Measurements from ENCODE around the gene HSP90AB1.

HSP90AB1 gene

GRCh38 chr6:44235891-44236516, 10.9 kb upstream of the HSP90AB1 start (continued):
- TF ChIP-seq ZNF518A (tag by site-specific recombination; conservative IDR thresholded peaks at IDR 0.05; ENCODE audit: low read depth) (no peak), ZNF555 (tag by site-specific recombination; conservative IDR thresholded peaks at IDR 0.05) (no peak), ZNF394 (tag by site-specific recombination; IDR thresholded peaks at IDR 0.05; ENCODE audit: borderline replicate concordance) (no peak), ZNF677 (tag by site-specific recombination; IDR thresholded peaks at IDR 0.05) (no peak), ZNF214 (tag by site-specific recombination; IDR thresholded peaks at IDR 0.05; ENCODE audit: borderline replicate concordance) (no peak), INSM2 (tag by site-specific recombination; IDR thresholded peaks at IDR 0.05) (no peak), ZNF133 (tag by site-specific recombination; IDR thresholded peaks at IDR 0.05) (no peak), GLIS1 (tag by site-specific recombination; IDR thresholded peaks at IDR 0.05) (no peak)
- TF ChIP-seq, protein P1, sequence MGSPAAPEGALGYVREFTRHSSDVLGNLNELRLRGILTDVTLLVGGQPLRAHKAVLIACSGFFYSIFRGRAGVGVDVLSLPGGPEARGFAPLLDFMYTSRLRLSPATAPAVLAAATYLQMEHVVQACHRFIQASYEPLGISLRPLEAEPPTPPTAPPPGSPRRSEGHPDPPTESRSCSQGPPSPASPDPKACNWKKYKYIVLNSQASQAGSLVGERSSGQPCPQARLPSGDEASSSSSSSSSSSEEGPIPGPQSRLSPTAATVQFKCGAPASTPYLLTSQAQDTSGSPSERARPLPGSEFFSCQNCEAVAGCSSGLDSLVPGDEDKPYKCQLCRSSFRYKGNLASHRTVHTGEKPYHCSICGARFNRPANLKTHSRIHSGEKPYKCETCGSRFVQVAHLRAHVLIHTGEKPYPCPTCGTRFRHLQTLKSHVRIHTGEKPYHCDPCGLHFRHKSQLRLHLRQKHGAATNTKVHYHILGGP (tag by site-specific recombination; IDR thresholded peaks at IDR 0.05) = no peak
- TF ChIP-seq, protein P2, sequence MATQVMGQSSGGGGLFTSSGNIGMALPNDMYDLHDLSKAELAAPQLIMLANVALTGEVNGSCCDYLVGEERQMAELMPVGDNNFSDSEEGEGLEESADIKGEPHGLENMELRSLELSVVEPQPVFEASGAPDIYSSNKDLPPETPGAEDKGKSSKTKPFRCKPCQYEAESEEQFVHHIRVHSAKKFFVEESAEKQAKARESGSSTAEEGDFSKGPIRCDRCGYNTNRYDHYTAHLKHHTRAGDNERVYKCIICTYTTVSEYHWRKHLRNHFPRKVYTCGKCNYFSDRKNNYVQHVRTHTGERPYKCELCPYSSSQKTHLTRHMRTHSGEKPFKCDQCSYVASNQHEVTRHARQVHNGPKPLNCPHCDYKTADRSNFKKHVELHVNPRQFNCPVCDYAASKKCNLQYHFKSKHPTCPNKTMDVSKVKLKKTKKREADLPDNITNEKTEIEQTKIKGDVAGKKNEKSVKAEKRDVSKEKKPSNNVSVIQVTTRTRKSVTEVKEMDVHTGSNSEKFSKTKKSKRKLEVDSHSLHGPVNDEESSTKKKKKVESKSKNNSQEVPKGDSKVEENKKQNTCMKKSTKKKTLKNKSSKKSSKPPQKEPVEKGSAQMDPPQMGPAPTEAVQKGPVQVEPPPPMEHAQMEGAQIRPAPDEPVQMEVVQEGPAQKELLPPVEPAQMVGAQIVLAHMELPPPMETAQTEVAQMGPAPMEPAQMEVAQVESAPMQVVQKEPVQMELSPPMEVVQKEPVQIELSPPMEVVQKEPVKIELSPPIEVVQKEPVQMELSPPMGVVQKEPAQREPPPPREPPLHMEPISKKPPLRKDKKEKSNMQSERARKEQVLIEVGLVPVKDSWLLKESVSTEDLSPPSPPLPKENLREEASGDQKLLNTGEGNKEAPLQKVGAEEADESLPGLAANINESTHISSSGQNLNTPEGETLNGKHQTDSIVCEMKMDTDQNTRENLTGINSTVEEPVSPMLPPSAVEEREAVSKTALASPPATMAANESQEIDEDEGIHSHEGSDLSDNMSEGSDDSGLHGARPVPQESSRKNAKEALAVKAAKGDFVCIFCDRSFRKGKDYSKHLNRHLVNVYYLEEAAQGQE (tag by site-specific recombination; IDR thresholded peaks at IDR 0.05) = no peak

DNA sequence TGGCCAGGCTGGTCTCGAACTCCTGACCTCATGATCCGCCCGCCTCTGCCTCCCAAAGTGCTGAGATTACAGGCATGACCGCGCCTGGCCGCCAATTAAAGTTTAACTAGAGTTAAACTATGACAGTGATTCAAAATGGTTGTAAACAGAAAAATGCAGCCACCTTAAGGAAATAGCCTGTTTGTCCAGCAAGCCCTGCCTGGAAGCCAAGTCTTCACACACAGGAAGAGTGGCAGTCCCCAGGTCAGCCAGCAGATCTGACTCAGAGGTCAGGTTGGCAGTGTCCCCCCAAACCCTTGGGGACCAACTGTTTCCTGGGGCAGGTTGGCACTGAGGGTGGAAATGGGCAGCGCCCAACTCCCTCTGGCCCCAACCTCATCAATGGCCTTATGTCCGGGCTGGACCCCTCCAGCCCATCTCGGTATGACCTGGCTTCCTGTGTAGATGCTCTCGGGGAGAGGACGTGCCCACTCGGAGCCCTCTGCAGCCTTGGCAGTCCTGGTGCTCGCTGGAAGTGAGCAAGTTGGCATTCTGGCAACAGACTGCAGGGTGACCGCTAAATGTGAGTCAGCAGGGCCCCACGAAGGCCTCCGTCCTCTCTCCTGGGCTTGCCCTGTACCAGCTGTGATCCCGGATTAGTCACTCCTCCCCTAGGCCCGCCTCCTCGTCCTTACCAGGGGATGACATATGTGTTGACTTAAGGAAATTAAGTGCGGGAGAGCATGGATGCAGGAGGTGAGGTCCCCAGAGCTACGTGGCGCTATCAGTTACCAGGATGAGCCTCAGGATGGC, 9.7 kb upstream of the HSP90AB1 start:
- Histone ChIP-seq H3K9me3 (ENCODE audit: control insufficient read depth, insufficient read depth, low read depth, low read length) (no peaks in the 10 kb centered on the region), H3K4me3 (ENCODE audit: low read depth, low read length) (peak overlapping the region; percentile 61), H3K4me1 (ENCODE audit: control insufficient read depth, insufficient read depth, low read length) (peaks cover 4% of the 10 kb centered on the region; the same call in 1 of the 2 replicates), H3K36me3 (ENCODE audit: control insufficient read depth in 2 of 2, insufficient read depth in 1 of 2, low read length in 2 of 2) (peaks cover 5 to 35% of the 10 kb centered on the region in 2 experiments; a peak in 2 of 3 replicates), H3K27ac (ENCODE audit: extremely low read depth, low read depth, low read length) (peak overlapping the region; percentile 59; the same call in 1 of the 2 replicates)
- CTCF ChIA-PET = interaction anchor here (0.5 to 7.8 kb wide), 38 partner anchors 9 to 468 kb away, joined by 3 to 148 read pairs (median 4); partner anchors contain the start of genes AARS2, HSP90AB1, MYMX and SLC29A1
- POLR2A ChIA-PET = interaction anchor here (0.6 to 1.4 kb wide), 10 partner anchors 9 to 141 kb away, joined by 3 to 36 read pairs (median 5); partner anchors contain the start of genes HSP90AB1, MRPL14, SLC29A1 and TMEM63B
- TF ChIP-seq ZBTB1 (tag by site-specific recombination; IDR thresholded peaks at IDR 0.05) (0 out of 2 replicates have a peak, but pooled peaks have one; percentile 53), ZNF391 (tag by site-specific recombination; IDR thresholded peaks at IDR 0.05; ENCODE audit: borderline replicate concordance, low read depth) (no peak), GLIS1 (tag by site-specific recombination; IDR thresholded peaks at IDR 0.05) (peak; percentile 94), ZNF530 (tag by site-specific recombination; IDR thresholded peaks at IDR 0.05; ENCODE audit: low read depth) (no peak), GLIS2 (tag by site-specific recombination; IDR thresholded peaks at IDR 0.05) (peak; percentile 92), KLF9 (tag by site-specific recombination; IDR thresholded peaks at IDR 0.05; ENCODE audit: low read depth) (peak; percentile 68)
- TF ChIP-seq, protein P3, sequence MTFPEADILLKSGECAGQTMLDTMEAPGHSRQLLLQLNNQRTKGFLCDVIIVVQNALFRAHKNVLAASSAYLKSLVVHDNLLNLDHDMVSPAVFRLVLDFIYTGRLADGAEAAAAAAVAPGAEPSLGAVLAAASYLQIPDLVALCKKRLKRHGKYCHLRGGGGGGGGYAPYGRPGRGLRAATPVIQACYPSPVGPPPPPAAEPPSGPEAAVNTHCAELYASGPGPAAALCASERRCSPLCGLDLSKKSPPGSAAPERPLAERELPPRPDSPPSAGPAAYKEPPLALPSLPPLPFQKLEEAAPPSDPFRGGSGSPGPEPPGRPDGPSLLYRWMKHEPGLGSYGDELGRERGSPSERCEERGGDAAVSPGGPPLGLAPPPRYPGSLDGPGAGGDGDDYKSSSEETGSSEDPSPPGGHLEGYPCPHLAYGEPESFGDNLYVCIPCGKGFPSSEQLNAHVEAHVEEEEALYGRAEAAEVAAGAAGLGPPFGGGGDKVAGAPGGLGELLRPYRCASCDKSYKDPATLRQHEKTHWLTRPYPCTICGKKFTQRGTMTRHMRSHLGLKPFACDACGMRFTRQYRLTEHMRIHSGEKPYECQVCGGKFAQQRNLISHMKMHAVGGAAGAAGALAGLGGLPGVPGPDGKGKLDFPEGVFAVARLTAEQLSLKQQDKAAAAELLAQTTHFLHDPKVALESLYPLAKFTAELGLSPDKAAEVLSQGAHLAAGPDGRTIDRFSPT (tag by site-specific recombination; IDR thresholded peaks at IDR 0.05) = peak; percentile 95
- TF ChIP-seq, protein P4, sequence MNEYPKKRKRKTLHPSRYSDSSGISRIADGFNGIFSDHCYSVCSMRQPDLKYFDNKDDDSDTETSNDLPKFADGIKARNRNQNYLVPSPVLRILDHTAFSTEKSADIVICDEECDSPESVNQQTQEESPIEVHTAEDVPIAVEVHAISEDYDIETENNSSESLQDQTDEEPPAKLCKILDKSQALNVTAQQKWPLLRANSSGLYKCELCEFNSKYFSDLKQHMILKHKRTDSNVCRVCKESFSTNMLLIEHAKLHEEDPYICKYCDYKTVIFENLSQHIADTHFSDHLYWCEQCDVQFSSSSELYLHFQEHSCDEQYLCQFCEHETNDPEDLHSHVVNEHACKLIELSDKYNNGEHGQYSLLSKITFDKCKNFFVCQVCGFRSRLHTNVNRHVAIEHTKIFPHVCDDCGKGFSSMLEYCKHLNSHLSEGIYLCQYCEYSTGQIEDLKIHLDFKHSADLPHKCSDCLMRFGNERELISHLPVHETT (tag by site-specific recombination; IDR thresholded peaks at IDR 0.05) = 0 out of 2 replicates have a peak, but pooled peaks have one; percentile 49
